ENCODE results near the gene RPL15. TPM values are rescaled to one million over a fixed set of nuclear protein-coding genes. Genes with fewer than 3 reads are reported as not detected.

RPL15 gene
- total and polyA plus RNA-seq, 2 of the 13 experiments (the other 11 are each of a cell fraction or from before 2014, with no cell fraction given): 1,297 to 3,693 TPM

GRCh38 chr3:23931597-23931996, 14.7 kb downstream of the RPL15 start:
- in situ Hi-C loops (cut with HindIII; ENCODE audit: extremely low pct_ligation_motif_present, low pct_unique_long_range_greater_than_20kb) (no loop called here), intact Hi-C loops (cut with micrococcal nuclease; ENCODE audit: unreplicated experiment) (no loop called here)
- H4K20me1 ChIP-seq (ENCODE audit: insufficient read depth, low read length): no peaks in the 10 kb centered on the region
- H3K27ac ChIP-seq (ENCODE audit: extremely low read length, insufficient read depth, low read length): no peak overlapping the region
- H2AFZ ChIP-seq (ENCODE audit: low read length): no peak overlapping the region
- 25% methylated on average over 3 of the region's 3 CpGs for WGBS (ENCODE audit: low lambda C conversion rate)
- no peak overlapping the region for H3K4me3 ChIP-seq (replicated peaks in 1 of 3; ENCODE audit: insufficient read depth in 1 of 3, low read depth in 2 of 3, low read length in 3 of 3)
- H3K9me3 ChIP-seq (ENCODE audit: low read length): no peaks in the 10 kb centered on the region
- H3K4me1 ChIP-seq (ENCODE audit: insufficient read depth, low read length): peaks cover 12% of the 10 kb centered on the region
- no peak overlapping the region for H3K9ac ChIP-seq (ENCODE audit: insufficient read depth, low read depth, low read length)
- H3K36me3 ChIP-seq (replicated peaks in 1 of 2; ENCODE audit: control insufficient read depth in 1 of 2, insufficient read depth in 2 of 2, low read length in 2 of 2): no peaks in the 10 kb centered on the region
- peaks cover 0 to 5% of the 10 kb centered on the region in 2 experiments; a peak in 1 of 5 replicates for H3K27me3 ChIP-seq (ENCODE audit: control insufficient read depth in 1 of 2, insufficient read depth in 2 of 2, low read length in 2 of 2)
- CTCF ChIA-PET (ENCODE audit: low intra/inter-chr PET ratio, low total read pairs): no interaction called here
- H3K79me2 ChIP-seq (ENCODE audit: insufficient read depth, low read length): no peaks in the 10 kb centered on the region
- ATAC-seq: no peak
- no peak for FAIRE-seq
- no peak overlapping the region for H3K4me2 ChIP-seq (ENCODE audit: low read depth, low read length)
- DNase-seq (ENCODE audit: low spot score): no peak
- POLR2A ChIA-PET: no interaction called here
- BruUV-seq (replicated peaks): no TSS peak
- TF ChIP-seq PAXIP1 (CRISPR knock-in tag; conservative IDR thresholded peaks at IDR 0.05): no peak
- TF ChIP-seq CENPX (CRISPR knock-in tag; IDR thresholded peaks at IDR 0.05): no peak
- TF ChIP-seq ZNF740 (CRISPR knock-in tag; IDR thresholded peaks at IDR 0.05): no peak
- TF ChIP-seq ARNT2 (CRISPR knock-in tag; IDR thresholded peaks at IDR 0.05; ENCODE audit: low read depth): no peak
- no peak for TF ChIP-seq ZNF800 (CRISPR knock-in tag; IDR thresholded peaks at IDR 0.05)
- no peak for TF ChIP-seq ZBTB38 (CRISPR knock-in tag; IDR thresholded peaks at IDR 0.05)
- TF ChIP-seq GFI1 (CRISPR knock-in tag; IDR thresholded peaks at IDR 0.05; ENCODE audit: borderline replicate concordance): no peak
- no peak for TF ChIP-seq ZNF580 (CRISPR knock-in tag; IDR thresholded peaks at IDR 0.05; ENCODE audit: borderline replicate concordance, low read depth)
- no peak for TF ChIP-seq U2AF2 (IDR thresholded peaks at IDR 0.05; ENCODE audit: low read depth, low read length)
- no peak for TF ChIP-seq ZNF720 (CRISPR knock-in tag; IDR thresholded peaks at IDR 0.05)
- no peak for TF ChIP-seq HOXD1 (CRISPR knock-in tag; IDR thresholded peaks at IDR 0.05)
- TF ChIP-seq GTF3A (CRISPR knock-in tag; conservative IDR thresholded peaks at IDR 0.05): no peak
- TF ChIP-seq KAT8 (CRISPR knock-in tag; IDR thresholded peaks at IDR 0.05): no peak
- no peak for TF ChIP-seq IRF1 (CRISPR knock-in tag; IDR thresholded peaks at IDR 0.05; ENCODE audit: low read depth)
- TF ChIP-seq ZNF567 (CRISPR knock-in tag; IDR thresholded peaks at IDR 0.05; ENCODE audit: borderline replicate concordance): no peak
- no peak for TF ChIP-seq HDAC1 (CRISPR knock-in tag; IDR thresholded peaks at IDR 0.05)
